Keratinocyte (primary cell): ENCODE data around the gene ST3GAL2. TPM values are rescaled to one million over a fixed set of nuclear protein-coding genes. Genes with fewer than 3 reads are reported as not detected.

Source experiments
- DNase-seq: peaks from one replicate; pipeline ENCODE4 v3.0.0-alpha.2; 2011; ENCODE audit warnings: low read depth, missing footprints, low spot score
- FAIRE-seq: peaks from 2 replicates; lab custom pipeline; 2011; peaks lifted over from hg19 to GRCh38; lab: Jason Lieb, UNC
- H2AFZ ChIP-seq: 2 replicates; pipeline ENCODE4 v1.6.0; 2012; ENCODE audit warnings: low read length, control low read depth, inconsistent platforms; ENCODE audit not compliant: control insufficient read depth
- H3K27ac ChIP-seq: 2 replicates; pipeline ENCODE4 v1.5.1; 2011; ENCODE audit warnings: low read length; ENCODE audit not compliant: control insufficient read depth, insufficient read depth
- H3K27me3 ChIP-seq: 3 replicates; pipeline ENCODE4 v1.6.0; 2011; ENCODE audit warnings: low read length; ENCODE audit not compliant: control insufficient read depth, insufficient read depth; ENCODE audit errors: extremely low read depth
- H3K36me3 ChIP-seq, 2 experiments: 2 replicates in 1 of 2; 3 replicates in 1 of 2; pipeline ENCODE4 v1.5.1; 2011; ENCODE audit warnings: low read length in 2 of 2, mild to moderate bottlenecking in 1 of 2; ENCODE audit not compliant: control insufficient read depth in 2 of 2, insufficient read depth in 2 of 2; ENCODE audit errors: extremely low read depth in 1 of 2
- H3K4me1 ChIP-seq: 3 replicates; pipeline ENCODE4 v1.5.1; 2011; ENCODE audit warnings: low read length; ENCODE audit not compliant: control insufficient read depth, insufficient read depth; ENCODE audit errors: extremely low read depth
- H3K4me2 ChIP-seq: 3 replicates; pipeline ENCODE4 v1.6.0; 2011; ENCODE audit warnings: low read depth, low read length; ENCODE audit not compliant: control insufficient read depth, insufficient read depth; ENCODE audit errors: extremely low read depth
- H3K4me3 ChIP-seq, 3 experiments: fragments of 200-600 bp in 1 of 3; sonication (generic) in 1 of 3; 2 replicates in 2 of 3; 3 replicates in 1 of 3; pipeline ENCODE4 v1.5.1; 2011 to 2016; ENCODE audit warnings: low read length in 3 of 3, mild to moderate bottlenecking in 3 of 3, control low read depth in 2 of 3, inconsistent platforms in 1 of 3, low read depth in 1 of 3, mixed read lengths in 1 of 3, mixed run types in 1 of 3, moderate library complexity in 1 of 3; ENCODE audit not compliant: control insufficient read depth in 2 of 3, insufficient read depth in 2 of 3; ENCODE audit errors: extremely low read depth in 1 of 3
- H3K79me2 ChIP-seq: 2 replicates; pipeline ENCODE4 v1.6.0; 2012; ENCODE audit warnings: low read length; ENCODE audit not compliant: control insufficient read depth, insufficient read depth
- H3K9ac ChIP-seq: 3 replicates; pipeline ENCODE4 v1.6.0; 2011; ENCODE audit warnings: low read length; ENCODE audit not compliant: control insufficient read depth, insufficient read depth; ENCODE audit errors: extremely low read depth
- H3K9me1 ChIP-seq: 3 replicates; pipeline ENCODE4 v1.6.0; 2011; ENCODE audit warnings: low read length; ENCODE audit not compliant: control insufficient read depth, insufficient read depth; ENCODE audit errors: extremely low read depth
- H3K9me3 ChIP-seq: 2 replicates; pipeline ENCODE4 v1.5.1; 2012; ENCODE audit warnings: low read depth, low read length; ENCODE audit not compliant: control insufficient read depth
- H4K20me1 ChIP-seq: 3 replicates; pipeline ENCODE4 v1.6.0; 2011; ENCODE audit warnings: low read length; ENCODE audit not compliant: control insufficient read depth, insufficient read depth; ENCODE audit errors: extremely low read depth
- EZH2 ChIP-seq: IDR thresholded peaks from one replicate; pipeline ENCODE4 v1.6.1; 2012; ENCODE audit warnings: inconsistent platforms, mild to moderate bottlenecking, low read length, moderate library complexity
- dilution Hi-C: fragments of 300-500 bp; cut with MboI; formaldehyde crosslinking; loops from one replicate; pipeline ENCODE4 v1.7.0; 2020; ENCODE audit warnings: low sequenced_read_pairs; ENCODE audit not compliant: extremely low pct_ligation_motif_present
- polyA plus RNA-seq, 5 experiments: library from polyadenylated mRNA; depleted of rRNA in 3 of 5; stranded (reverse) in 3 of 5; stranded (forward) in 1 of 5; unstranded in 1 of 5; fragments of >200 nt; gene quantifications; 1 replicate in 1 of 5; 2 replicates in 3 of 5; 3 replicates in 1 of 5; pipeline versions ENCODE4 v1.2.1 to v1.2.3, GENCODE V29; 2011 to 2012; ENCODE audit warnings: missing spikeins in 2 of 5, low read depth in 1 of 5, low replicate concordance in 1 of 5
- TF ChIP-seq, protein P1 (sequence below), 3 experiments: IDR thresholded peaks in 1 of 3; conservative IDR thresholded peaks in 1 of 3; optimal IDR thresholded peaks in 1 of 3; 2 replicates in 2 of 3; 3 replicates in 1 of 3; pipeline versions ENCODE3 to v1.5.1; 2011; ENCODE audit warnings: low read length in 3 of 3, mild to moderate bottlenecking in 3 of 3, moderate library complexity in 2 of 3, control low read depth in 1 of 3, inconsistent platforms in 1 of 3; ENCODE audit not compliant: insufficient read depth in 2 of 3; ENCODE audit errors: extremely low read depth in 1 of 3

ST3GAL2 gene
- polyA plus RNA-seq, 1 donor (not counting 4 experiments of a cell fraction or from before 2014, with no cell fraction given), result 4.0 TPM

DNA sequence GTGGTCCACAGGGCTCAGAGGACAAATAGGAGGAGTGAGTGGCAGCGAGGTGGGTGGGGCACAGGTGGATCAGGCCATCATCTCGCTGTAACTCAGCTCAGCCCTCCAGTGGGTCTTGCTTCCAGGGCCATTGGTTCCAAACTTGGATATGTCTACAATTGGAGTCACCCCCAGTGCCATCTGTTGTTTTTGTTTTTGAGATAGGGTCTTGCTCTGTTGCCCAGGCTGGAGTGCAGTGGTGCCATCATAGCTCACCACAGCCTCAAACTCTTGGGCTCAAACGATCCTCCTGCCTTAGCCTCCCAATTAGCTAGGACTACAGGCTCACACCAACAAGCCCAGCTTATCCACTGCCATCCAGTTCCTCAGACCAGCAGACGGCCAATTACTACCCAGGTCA lies 46.3 kb downstream of the ST3GAL2 start:
- H2AFZ ChIP-seq, result no peak overlapping the region
- H3K27ac ChIP-seq, result no peak overlapping the region
- H3K36me3 ChIP-seq, result peaks cover 0 to 4% of the 10 kb centered on the region in 2 experiments
- no peaks in the 10 kb centered on the region for H3K9me1 ChIP-seq
- no peak for TF ChIP-seq EZH2
- TF ChIP-seq, protein P1, sequence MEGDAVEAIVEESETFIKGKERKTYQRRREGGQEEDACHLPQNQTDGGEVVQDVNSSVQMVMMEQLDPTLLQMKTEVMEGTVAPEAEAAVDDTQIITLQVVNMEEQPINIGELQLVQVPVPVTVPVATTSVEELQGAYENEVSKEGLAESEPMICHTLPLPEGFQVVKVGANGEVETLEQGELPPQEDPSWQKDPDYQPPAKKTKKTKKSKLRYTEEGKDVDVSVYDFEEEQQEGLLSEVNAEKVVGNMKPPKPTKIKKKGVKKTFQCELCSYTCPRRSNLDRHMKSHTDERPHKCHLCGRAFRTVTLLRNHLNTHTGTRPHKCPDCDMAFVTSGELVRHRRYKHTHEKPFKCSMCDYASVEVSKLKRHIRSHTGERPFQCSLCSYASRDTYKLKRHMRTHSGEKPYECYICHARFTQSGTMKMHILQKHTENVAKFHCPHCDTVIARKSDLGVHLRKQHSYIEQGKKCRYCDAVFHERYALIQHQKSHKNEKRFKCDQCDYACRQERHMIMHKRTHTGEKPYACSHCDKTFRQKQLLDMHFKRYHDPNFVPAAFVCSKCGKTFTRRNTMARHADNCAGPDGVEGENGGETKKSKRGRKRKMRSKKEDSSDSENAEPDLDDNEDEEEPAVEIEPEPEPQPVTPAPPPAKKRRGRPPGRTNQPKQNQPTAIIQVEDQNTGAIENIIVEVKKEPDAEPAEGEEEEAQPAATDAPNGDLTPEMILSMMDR (optimal IDR thresholded peaks at IDR 0.05 in 1 of 3, IDR thresholded peaks at IDR 0.05 in 1 of 3, conservative IDR thresholded peaks at IDR 0.05 in 1 of 3; ENCODE audit: extremely low read depth in 1 of 3, insufficient read depth in 2 of 3, low read length in 3 of 3), result no peak
- no peak for DNase-seq
- H3K9me3 ChIP-seq, result no peaks in the 10 kb centered on the region
- dilution Hi-C loops, result no loop called here
- H3K9ac ChIP-seq, result no peak overlapping the region
- FAIRE-seq, result no peak
- H3K79me2 ChIP-seq, result no peaks in the 10 kb centered on the region
- no peaks in the 10 kb centered on the region for H3K27me3 ChIP-seq
- peaks cover 22% of the 10 kb centered on the region for H3K4me1 ChIP-seq
- H3K4me3 ChIP-seq, result no peak overlapping the region
- no peaks in the 10 kb centered on the region for H4K20me1 ChIP-seq
- H3K4me2 ChIP-seq, result peak overlapping the region; percentile 44

DNA sequence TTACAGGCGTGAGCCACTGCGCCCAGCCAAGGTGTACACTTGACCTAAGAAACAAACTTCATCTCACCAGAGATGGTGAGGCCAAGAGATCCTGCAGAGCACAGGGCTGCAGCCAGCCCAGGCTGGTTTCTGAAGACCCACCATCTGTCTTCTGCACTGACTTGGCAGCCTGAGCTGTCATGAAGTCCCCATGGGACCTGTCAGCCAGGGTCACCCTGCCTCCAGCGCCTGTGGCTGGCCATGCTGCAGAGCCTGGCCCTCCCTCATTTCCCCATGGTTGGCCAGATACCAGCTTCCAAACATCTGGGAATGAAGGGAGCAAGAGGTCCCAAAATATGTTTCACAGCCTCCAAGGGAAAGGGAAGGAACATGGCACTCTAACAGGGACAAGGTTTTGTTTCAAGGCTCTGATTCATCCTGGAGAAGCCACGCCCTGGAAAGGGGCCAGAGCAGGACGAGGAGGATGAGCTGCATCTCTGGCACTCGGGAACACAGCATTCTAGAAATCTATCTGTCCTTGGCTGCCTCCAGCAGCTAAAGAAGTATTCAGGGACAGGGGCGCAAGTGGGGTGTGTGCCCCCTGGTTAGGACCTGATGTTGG lies 46.9 kb downstream of the ST3GAL2 start:
- Histone ChIP-seq H3K79me2 (no peaks in the 10 kb centered on the region), H3K9me1 (no peaks in the 10 kb centered on the region), H3K4me1 (peaks cover 22% of the 10 kb centered on the region), H3K9ac (no peak overlapping the region), H3K4me2 (peak overlapping the region; percentile 44), H3K36me3 (peaks cover 0 to 4% of the 10 kb centered on the region in 2 experiments), H3K4me3 (no peak overlapping the region), H3K27me3 (no peaks in the 10 kb centered on the region), H3K27ac (no peak overlapping the region), H3K9me3 (no peaks in the 10 kb centered on the region), H2AFZ (no peak overlapping the region), H4K20me1 (no peaks in the 10 kb centered on the region)
- dilution Hi-C loops, result no loop called here
- TF ChIP-seq, protein P1 (optimal IDR thresholded peaks at IDR 0.05 in 1 of 3, IDR thresholded peaks at IDR 0.05 in 1 of 3, conservative IDR thresholded peaks at IDR 0.05 in 1 of 3; ENCODE audit: extremely low read depth in 1 of 3, insufficient read depth in 2 of 3, low read length in 3 of 3), result no peak
- no peak for TF ChIP-seq EZH2
- DNase-seq (no peak), FAIRE-seq (peak; percentile 90)
